Right cardiac atrium (tissue), 5 donors: ENCODE results near the gene GPC6. TPM values are rescaled to one million over a fixed set of nuclear protein-coding genes. Genes with fewer than 3 reads are reported as not detected.
A peak's percentile ranks its signal among the peaks of the same experiment; 100 is the strongest.

Source experiments
- ATAC-seq, 2 donors: fragments of 200-7000 bp; cut with Tn5 transposase; one replicate each; pipeline versions ENCODE4 v1.8.0 to v1.9.1; 2020; ENCODE audit warnings: moderate library complexity in 2 of 2, mild to moderate bottlenecking in 1 of 2
- DNase-seq, 3 donors: peaks; one replicate each; pipeline ENCODE4 v3.0.0-alpha.2; 2020
- H3K27ac ChIP-seq: one replicate; pipeline ENCODE4 v1.5.1; 2013; ENCODE audit warnings: mild to moderate bottlenecking, low read length, control low read depth, moderate library complexity
- H3K27me3 ChIP-seq: one replicate; pipeline ENCODE4 v1.6.1; 2013; ENCODE audit not compliant: control insufficient read depth, insufficient read depth
- H3K4me1 ChIP-seq: one replicate; pipeline ENCODE4 v1.6.1; 2013; ENCODE audit warnings: low read length; ENCODE audit not compliant: control insufficient read depth, insufficient read depth
- H3K4me3 ChIP-seq: one replicate; pipeline ENCODE4 v1.5.1; 2013; ENCODE audit warnings: low read length, control low read depth
- H3K9me3 ChIP-seq: one replicate; pipeline ENCODE4 v1.6.1; 2013; ENCODE audit warnings: low read length; ENCODE audit not compliant: control insufficient read depth
- WGBS: extraction: QIAGEN DNeasy Blood & Tissue Kit; methylation state at CpG from one replicate; pipeline ENCODE4 v1.1.7; 2013; 5-methylcytosine and 5-hydroxymethylcytosine counted together
- intact Hi-C, 4 donors: fragments of 100-400 bp; cut with DNase I; formaldehyde crosslinking; loops; one replicate each; pipeline versions ENCODE4 v1.11.0 to v1.14.0; 2022 to 2023
- polyA plus RNA-seq: library from polyadenylated mRNA; stranded (reverse); fragments of 200-250 nt; gene quantifications from one replicate; pipeline ENCODE4 v1.2.3, GENCODE V29; 2013
- total RNA-seq, 4 donors: library from RNA; stranded (reverse); fragmentation: NEBNext Ultra II Directional; extraction: Animal tissue kit (Norgen Biotek cat#: 25700); gene quantifications; one replicate each; pipeline ENCODE4 v1.2.1, GENCODE V29; 2021
- donor health status: healthy with polysubstance abuse.
- donor health status: DM: no; HTN: yes; CAD: no.
- donor health status: DM: no; HTN: no; CAD: no.
- donor health status: DM: no; HTN: yes; CAD: no; lungs with severe emphysema.
- donor health status: DM: yes; HTN: yes; CAD: no.

The GPC6 gene
- total and polyA plus RNA-seq, 5 donors: 1.5 to 11.0 (median 5.3) TPM

DNA sequence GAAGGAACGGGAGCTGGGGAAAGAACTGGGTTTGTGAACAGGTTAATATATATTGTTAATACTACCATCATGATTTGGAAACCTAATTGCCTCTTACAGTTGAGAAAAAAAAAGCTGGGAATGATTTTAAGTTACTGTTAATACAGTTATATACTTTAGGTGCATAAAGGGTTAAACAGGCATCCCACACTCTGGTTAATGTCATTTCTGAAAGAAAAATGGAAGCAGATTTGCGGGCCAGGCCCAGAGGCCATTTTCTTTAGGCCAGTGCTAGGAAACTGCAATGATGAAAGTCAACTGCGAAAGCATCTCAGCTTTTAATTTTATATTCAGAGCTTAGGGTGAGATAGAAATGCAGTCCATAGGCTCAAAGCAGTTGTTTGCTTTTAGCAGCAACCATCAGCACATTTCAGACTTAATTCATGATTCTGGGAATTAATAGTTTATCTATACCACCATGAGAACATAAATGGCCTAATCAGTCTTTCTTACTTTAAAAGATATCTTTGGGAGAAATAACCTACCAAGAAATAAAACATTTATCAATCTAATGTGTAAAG is 592.8 kb downstream of the GPC6 start:
- Histone ChIP-seq H3K4me1 (no peaks in the 10 kb centered on the region), H3K27ac (no peak overlapping the region), H3K9me3 (no peaks in the 10 kb centered on the region), H3K4me3 (no peak overlapping the region), H3K27me3 (no peaks in the 10 kb centered on the region)
- DNase-seq (no peak), ATAC-seq (no peak)
- WGBS: 76% methylated on average over 3 of the region's 3 CpGs
- intact Hi-C loops: no loop called here

DNA sequence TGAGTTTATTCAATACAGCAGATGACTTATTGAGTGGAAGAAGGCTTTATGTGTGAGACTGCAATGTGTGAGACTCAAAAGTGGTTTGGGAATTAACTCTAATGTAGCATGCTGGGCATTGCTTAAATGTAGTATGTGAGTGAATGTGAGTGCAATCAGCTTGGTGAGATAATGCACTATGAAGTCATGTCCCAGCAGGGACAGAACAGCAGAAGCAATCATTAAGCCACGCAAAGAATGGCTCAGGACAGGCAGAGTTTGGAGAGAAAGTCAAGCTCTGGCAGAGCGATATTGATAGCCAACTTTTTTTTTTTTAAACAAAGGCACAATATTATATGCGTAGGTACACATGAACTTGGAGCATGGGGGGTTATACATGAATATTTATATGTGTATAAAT is 597.7 kb downstream of the GPC6 start:
- ATAC-seq (peak; percentile 31 to 40), DNase-seq (no peak)
- Histone ChIP-seq H3K27me3 (no peaks in the 10 kb centered on the region), H3K4me1 (no peaks in the 10 kb centered on the region), H3K4me3 (no peak overlapping the region), H3K9me3 (no peaks in the 10 kb centered on the region), H3K27ac (no peak overlapping the region)
- intact Hi-C loops: no loop called here
- 56% methylated on average over 3 of the region's 3 CpGs for WGBS

DNA sequence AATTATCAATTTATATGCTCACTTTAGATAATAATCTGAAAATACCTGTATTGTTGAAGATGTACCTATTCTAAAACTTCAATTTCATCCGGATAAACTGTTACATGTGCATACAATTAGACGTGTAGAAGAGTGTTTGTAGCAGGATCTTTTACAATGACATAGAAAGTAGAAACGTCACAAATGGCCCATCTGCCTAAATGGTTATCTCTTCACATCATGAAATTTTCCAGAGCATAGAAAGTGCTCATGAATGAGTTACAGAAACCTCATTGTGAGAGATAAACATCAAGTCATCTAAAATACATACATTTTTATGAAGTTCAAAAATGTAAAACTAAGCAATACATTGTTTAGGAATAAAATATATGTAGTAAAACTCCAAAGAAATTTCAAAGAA is 607.4 kb downstream of the GPC6 start:
- no peaks in the 10 kb centered on the region for H3K27me3 ChIP-seq
- DNase-seq: no peak

DNA sequence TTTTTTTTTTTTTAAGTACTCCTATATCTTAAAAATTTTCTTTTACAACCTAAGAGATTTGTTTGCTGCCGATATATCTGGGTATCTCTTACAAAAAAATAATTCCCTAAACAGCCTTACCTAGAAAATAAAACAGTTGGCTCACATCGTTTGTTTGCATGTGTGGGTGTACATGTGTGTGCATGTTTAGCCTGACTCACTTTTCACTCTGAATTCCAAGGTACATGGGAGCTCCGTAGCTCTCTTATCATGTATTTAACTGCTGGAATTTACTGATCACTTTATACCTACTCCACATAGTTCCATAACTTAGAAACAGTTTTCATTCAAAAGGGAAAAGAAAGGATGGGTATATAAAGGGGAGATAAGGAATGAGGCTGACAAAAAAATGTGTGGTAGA is 616.5 kb downstream of the GPC6 start:
- no peaks in the 10 kb centered on the region for H3K27me3 ChIP-seq
- H3K4me3 ChIP-seq: no peak overlapping the region
- DNase-seq (no peak), ATAC-seq (no peak)
- intact Hi-C loops: no loop called here
- H3K9me3 ChIP-seq: no peaks in the 10 kb centered on the region
- H3K4me1 ChIP-seq: no peaks in the 10 kb centered on the region
- WGBS: 68% methylated on average over 3 of the region's 3 CpGs
- no peak overlapping the region for H3K27ac ChIP-seq

More for the DNA sequence above, 607.4 kb downstream of the GPC6 start:
- no peak overlapping the region for H3K4me3 ChIP-seq
- intact Hi-C loops: no loop called here
- H3K9me3 ChIP-seq: no peaks in the 10 kb centered on the region
- WGBS: 81% methylated on average over 3 of the region's 3 CpGs
- no peak for ATAC-seq
- no peak overlapping the region for H3K27ac ChIP-seq
- H3K4me1 ChIP-seq: peaks cover 1% of the 10 kb centered on the region

DNA sequence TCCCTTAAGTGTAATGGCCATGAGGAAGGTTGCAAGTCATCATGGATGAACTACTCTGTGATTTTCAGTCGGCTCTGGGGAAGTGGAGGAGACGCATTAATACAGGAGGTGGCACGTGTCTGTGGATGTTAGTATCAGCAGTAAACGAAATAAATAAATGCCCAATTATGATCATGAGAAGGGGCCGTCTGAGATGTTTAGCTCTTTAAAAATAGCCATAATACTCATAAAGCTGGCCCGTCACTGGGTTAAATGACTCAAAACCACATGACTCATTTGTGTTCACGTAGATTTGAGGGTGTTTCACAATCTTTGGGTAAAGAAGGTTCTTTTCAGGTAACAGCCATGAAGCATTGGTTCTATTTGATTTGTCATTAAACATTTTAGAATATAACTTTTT is 620.6 kb downstream of the GPC6 start:
- no peak for ATAC-seq
- 80% methylated on average over 7 of the region's 7 CpGs for WGBS
- no peak overlapping the region for H3K4me3 ChIP-seq
- no peaks in the 10 kb centered on the region for H3K9me3 ChIP-seq
- intact Hi-C loops: no loop called here
- H3K27me3 ChIP-seq: no peaks in the 10 kb centered on the region
- no peak overlapping the region for H3K27ac ChIP-seq
- H3K4me1 ChIP-seq: no peaks in the 10 kb centered on the region
- DNase-seq: no peak

DNA sequence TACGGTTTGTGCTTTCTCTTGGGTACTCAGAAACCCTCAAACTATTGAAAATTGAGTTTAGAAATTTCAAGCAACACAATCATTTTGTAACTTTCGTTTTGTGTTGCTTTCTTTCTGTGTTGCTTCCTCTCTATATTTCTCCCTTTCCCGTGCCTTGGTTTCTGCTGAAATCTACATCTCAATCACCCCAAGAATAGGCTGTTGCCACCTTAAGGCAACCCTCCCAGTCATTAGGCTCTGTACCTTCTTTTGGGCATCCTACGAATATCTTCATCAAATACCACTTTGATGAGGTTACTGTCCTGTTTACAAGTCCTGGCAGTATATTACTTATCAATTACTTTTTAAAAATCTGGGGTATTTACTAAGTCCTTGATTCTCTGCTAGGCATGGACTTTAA is 621.6 kb downstream of the GPC6 start:
- no peak overlapping the region for H3K27ac ChIP-seq
- WGBS: 67% methylated on average over 4 of the region's 4 CpGs
- no peak overlapping the region for H3K4me3 ChIP-seq
- H3K4me1 ChIP-seq: no peaks in the 10 kb centered on the region
- no peaks in the 10 kb centered on the region for H3K27me3 ChIP-seq
- H3K9me3 ChIP-seq: no peaks in the 10 kb centered on the region
- intact Hi-C loops: no loop called here
- ATAC-seq (no peak), DNase-seq (no peak)

DNA sequence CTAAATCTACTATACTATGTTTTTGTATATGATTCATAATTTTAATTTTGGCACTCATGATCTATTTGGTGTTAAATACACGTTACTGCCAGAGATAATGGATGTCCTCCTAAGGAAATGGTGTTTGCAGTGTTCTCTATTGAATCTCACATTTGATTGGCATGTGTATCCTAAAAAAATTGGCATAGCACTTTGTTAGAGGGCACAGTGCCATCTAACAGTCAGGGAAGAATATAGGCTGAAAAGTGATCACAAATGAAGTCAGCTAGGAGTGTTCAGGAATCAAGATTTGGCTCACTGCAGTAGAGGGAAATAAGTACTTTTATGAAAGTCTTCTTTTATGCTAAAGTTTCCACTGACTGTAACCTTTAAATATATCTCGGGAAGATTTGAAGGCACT is 624.6 kb downstream of the GPC6 start:
- intact Hi-C loops: no loop called here

DNA sequence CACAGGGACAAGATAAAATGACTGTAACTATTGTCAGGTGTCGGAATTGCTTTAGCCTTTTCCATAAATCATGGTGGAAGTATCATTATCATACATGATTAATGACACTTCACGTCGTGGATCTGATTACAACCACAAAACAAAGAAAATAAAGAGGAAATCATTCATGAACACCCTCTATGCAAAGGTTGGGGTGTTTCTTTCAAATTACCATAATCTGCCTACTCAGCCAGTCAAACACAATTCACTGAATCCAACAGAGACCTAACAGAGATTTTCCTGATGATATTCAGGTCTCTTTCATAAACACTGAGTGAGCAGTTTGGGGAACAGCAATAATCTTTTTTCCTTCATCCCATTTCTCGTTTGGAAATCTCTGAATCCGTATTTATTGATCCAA is 627.3 kb downstream of the GPC6 start:
- H3K4me1 ChIP-seq: no peaks in the 10 kb centered on the region
- WGBS: 76% methylated on average over 5 of the region's 5 CpGs
- H3K9me3 ChIP-seq: no peaks in the 10 kb centered on the region
- no peak overlapping the region for H3K4me3 ChIP-seq
- intact Hi-C loops: no loop called here
- H3K27me3 ChIP-seq: no peaks in the 10 kb centered on the region
- DNase-seq: no peak
- H3K27ac ChIP-seq: no peak overlapping the region
- no peak for ATAC-seq

More for the DNA sequence above, 624.6 kb downstream of the GPC6 start:
- ATAC-seq (no peak), DNase-seq (no peak)
- 55% methylated on average over 2 of the region's 2 CpGs for WGBS
- no peaks in the 10 kb centered on the region for H3K9me3 ChIP-seq
- no peak overlapping the region for H3K4me3 ChIP-seq
- no peaks in the 10 kb centered on the region for H3K4me1 ChIP-seq
- H3K27me3 ChIP-seq: no peaks in the 10 kb centered on the region
- no peak overlapping the region for H3K27ac ChIP-seq

DNA sequence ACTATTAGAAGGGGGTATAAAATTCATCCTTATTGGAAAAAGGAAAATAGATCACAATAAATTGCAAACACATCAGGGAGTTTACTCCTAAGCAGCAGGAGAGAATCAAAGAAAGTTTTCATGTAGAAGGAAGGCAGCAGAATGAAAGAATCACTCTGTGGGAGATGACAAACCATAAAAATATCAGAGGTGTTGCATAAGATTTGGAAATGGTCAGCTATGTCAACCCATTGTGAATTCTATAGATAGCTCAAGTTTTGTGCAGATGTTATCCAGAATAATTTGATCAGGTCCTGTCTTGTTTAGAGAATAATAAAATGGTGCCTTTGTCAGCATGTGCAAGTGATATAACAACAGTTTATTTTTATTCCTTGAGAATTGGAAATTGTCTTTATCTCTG is 630.5 kb downstream of the GPC6 start:
- no peaks in the 10 kb centered on the region for H3K4me1 ChIP-seq
- H3K27me3 ChIP-seq: no peaks in the 10 kb centered on the region
- no peak overlapping the region for H3K4me3 ChIP-seq
- DNase-seq (no peak), ATAC-seq (no peak)
- H3K9me3 ChIP-seq: no peaks in the 10 kb centered on the region
- intact Hi-C loops: no loop called here
- no peak overlapping the region for H3K27ac ChIP-seq

DNA sequence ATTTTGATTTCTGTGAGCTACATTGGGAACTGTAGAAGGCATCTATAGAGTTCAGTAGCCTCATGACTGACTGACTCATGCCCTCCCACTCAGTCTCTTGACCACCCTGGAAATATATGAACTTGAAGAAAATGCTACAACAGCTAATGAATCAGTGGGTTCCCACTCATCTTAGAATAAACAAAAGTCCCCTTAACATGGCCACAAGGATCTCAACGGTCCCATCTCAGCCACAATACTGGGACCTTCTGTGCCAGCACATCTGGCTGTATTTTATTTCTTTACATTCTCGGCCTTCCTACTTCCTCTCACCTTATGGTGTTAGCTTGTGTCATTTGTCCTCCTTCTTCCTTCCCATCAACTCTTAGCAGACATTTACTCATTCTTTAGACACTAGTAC is 633.1 kb downstream of the GPC6 start:
- ATAC-seq: no peak
- WGBS: 80% methylated on average over 2 of the region's 2 CpGs
- Histone ChIP-seq H3K4me1 (no peaks in the 10 kb centered on the region), H3K4me3 (no peak overlapping the region), H3K9me3 (no peaks in the 10 kb centered on the region), H3K27me3 (no peaks in the 10 kb centered on the region), H3K27ac (no peak overlapping the region)
- intact Hi-C loops: no loop called here
- no peak for DNase-seq

DNA sequence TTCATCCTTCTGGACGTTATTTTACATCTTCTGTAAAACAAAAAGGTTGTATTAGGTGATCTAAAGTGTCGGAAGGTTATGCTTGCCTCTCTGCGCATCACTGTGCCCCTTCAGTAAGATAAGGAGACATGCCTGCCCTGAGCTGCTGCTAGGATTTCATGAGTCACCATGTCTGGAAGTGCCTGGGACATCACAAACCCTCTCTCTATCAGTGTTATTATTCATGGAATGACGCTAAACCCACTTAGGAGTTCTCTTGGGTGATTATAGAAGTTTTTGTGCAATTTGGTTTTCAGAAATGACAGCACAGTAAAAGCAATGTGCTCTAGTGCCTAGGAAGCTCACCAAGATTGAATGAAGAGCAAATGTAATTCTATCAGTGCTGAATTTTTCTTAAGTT is 635.2 kb downstream of the GPC6 start:
- H3K9me3 ChIP-seq: no peaks in the 10 kb centered on the region
- 22% methylated on average over 4 of the region's 4 CpGs for WGBS
- DNase-seq (peak in 2 of 3 donors; percentile 23 to 49), ATAC-seq (peak; percentile 95 to 98)
- no peaks in the 10 kb centered on the region for H3K4me1 ChIP-seq
- no peak overlapping the region for H3K4me3 ChIP-seq
- intact Hi-C loops: no loop called here
- H3K27ac ChIP-seq: no peak overlapping the region
- no peaks in the 10 kb centered on the region for H3K27me3 ChIP-seq

DNA sequence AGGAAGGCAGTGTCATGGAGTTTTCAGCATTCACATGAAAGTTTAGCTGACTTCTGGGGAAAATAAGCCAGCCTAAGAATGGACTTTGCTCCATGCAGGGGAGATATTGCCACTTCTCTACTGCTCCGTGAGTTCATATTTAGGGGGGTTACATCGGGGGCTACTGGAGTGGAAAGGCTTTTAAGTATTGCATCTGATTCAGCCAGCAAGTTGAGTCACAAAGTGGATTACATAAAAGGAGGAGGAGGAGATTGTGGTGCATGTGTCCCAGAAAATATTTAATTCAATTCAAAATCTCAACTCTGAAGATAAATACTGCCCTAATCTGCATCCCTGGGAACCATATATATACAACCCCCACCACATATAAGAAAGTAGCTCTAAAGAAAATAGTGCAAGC is 635.7 kb downstream of the GPC6 start:
- WGBS: 63% methylated on average over 2 of the region's 2 CpGs
- Histone ChIP-seq H3K4me3 (no peak overlapping the region), H3K4me1 (no peaks in the 10 kb centered on the region), H3K27ac (no peak overlapping the region), H3K9me3 (no peaks in the 10 kb centered on the region), H3K27me3 (no peaks in the 10 kb centered on the region)
- DNase-seq (no peak), ATAC-seq (peak in 1 of 2 donors; percentile 56)
- intact Hi-C loops: no loop called here
